ENCODE measurements around the gene MCFD2.

Gene MCFD2

DNA sequence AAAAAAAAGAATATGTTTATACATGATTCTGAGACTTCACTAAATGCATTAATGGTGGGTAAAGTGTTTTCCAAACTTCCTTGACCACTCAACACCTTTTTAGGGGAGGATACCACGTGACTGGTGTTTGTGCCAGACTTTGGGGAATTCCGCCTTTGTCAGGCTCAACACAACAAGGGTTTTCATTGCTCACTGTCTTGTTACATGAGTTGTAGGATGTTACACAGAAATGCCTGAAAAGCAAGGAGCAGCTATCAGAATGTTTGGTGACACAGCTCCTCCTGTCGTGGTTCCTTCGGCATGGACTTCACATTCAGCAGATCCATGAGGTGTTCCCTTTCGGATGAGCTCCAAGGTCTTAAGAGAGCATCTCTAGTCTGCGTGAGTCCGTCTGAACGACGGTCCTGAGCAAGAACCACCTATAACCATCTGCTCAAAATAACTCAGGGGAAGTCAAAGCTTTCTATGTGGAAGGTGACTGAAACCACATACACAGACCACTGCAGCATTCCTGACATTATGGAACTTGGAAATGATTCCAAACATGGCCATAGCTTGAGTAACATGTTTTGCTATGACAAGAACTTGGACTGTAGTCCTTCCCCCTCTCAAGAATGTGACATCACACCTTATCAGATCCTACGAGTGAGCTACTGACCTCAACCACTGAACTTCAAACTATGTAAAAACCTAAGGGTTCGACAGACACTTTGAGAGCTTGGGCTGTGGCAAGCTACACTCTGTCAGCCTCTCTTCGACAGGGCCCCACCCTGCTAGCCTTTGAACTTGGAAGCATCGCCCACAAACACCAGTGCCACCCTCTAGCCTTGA lies 57.5 kb downstream of the MCFD2 start:
- Histone ChIP-seq H3K4me2 (ENCODE audit: low read length) (no peak overlapping the region), H3K27me3 (ENCODE audit: low read depth, low read length) (peaks cover 12% of the 10 kb centered on the region), H4K20me1 (ENCODE audit: insufficient read depth, low read length) (no peaks in the 10 kb centered on the region), H3K79me2 (ENCODE audit: low read length) (no peaks in the 10 kb centered on the region), H3K9me3 (ENCODE audit: insufficient read depth, low read length) (no peaks in the 10 kb centered on the region), H3K9ac (ENCODE audit: low read length) (no peak overlapping the region), H2AFZ (ENCODE audit: low read depth, low read length) (no peak overlapping the region), H3K4me3 (ENCODE audit: low read length) (no peak overlapping the region), H3K27ac (ENCODE audit: low read length) (no peak overlapping the region), H3K36me3 (replicated peaks; ENCODE audit: low read depth, low read length) (no peaks in the 10 kb centered on the region), H3K4me1 (ENCODE audit: low read length) (no peaks in the 10 kb centered on the region)
- TF ChIP-seq CTCF (IDR thresholded peaks at IDR 0.05; ENCODE audit: low read depth, low read length), result no peak

DNA sequence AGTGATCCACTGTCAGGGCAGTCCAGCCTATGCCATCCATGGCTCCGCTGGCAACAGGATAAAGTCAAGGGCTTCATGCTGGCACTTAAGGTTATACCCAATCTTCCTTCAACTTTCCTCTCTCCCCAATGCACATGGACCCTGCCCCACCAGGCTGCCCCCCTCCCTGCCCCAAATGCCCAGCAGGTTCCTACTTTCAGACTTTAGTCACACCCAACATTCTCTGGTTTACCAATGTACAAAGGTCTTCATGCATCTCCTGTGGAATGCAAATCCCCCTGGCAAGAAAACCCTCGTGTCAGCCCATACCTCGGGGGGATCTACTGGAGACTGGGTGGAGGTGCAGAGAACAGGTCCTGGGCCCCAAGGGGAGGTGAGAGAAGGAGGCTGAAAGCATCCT lies 59.3 kb downstream of the MCFD2 start:
- no peaks in the 10 kb centered on the region for H3K79me2 ChIP-seq (ENCODE audit: low read length)
- TF ChIP-seq EZH2phosphoT487 (IDR thresholded peaks at IDR 0.05; ENCODE audit: low read depth) (no peak), CTCF (IDR thresholded peaks at IDR 0.05; ENCODE audit: low read depth, low read length) (no peak)
- H3K9ac ChIP-seq (ENCODE audit: low read length), result no peak overlapping the region

DNA sequence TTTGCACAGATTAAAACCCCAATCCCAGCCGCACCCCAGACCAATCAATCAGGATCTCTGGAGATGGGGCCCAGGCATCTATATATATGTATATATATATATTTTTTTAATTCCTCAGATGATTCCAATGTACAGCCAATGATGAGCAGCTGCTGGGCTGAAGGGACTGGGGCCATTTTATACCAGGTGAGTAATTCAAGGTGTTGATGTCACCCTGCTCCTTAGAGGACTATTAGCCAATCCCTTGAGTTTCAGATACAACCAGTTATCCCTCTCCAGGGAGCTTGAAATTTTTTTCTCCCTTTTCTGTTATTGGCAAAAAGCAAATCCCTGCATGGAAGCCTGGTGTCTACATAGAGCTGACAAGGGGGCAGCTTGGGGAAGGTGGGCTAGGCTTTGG lies 59.8 kb downstream of the MCFD2 start:
- Histone ChIP-seq H3K4me1 (ENCODE audit: low read length) (no peaks in the 10 kb centered on the region), H3K9me3 (ENCODE audit: insufficient read depth, low read length) (no peaks in the 10 kb centered on the region), H3K79me2 (ENCODE audit: low read length) (no peaks in the 10 kb centered on the region), H3K4me2 (ENCODE audit: low read length) (no peak overlapping the region), H3K36me3 (replicated peaks; ENCODE audit: low read depth, low read length) (no peaks in the 10 kb centered on the region), H3K27me3 (ENCODE audit: low read depth, low read length) (no peaks in the 10 kb centered on the region; the same call in 1 of the 2 replicates), H3K27ac (ENCODE audit: low read length) (no peak overlapping the region), H3K9ac (ENCODE audit: low read length) (no peak overlapping the region), H3K4me3 (ENCODE audit: low read length) (no peak overlapping the region), H2AFZ (ENCODE audit: low read depth, low read length) (no peak overlapping the region), H4K20me1 (ENCODE audit: insufficient read depth, low read length) (no peaks in the 10 kb centered on the region)
- no peak for TF ChIP-seq EZH2phosphoT487 (IDR thresholded peaks at IDR 0.05; ENCODE audit: low read depth)

More for the DNA sequence above, 59.3 kb downstream of the MCFD2 start:
- H3K4me3 ChIP-seq (ENCODE audit: low read length), result no peak overlapping the region
- H3K27me3 ChIP-seq (ENCODE audit: low read depth, low read length), result no peaks in the 10 kb centered on the region; the same call in 1 of the 2 replicates
- H3K4me1 ChIP-seq (ENCODE audit: low read length), result no peaks in the 10 kb centered on the region
- H3K4me2 ChIP-seq (ENCODE audit: low read length), result no peak overlapping the region
- H4K20me1 ChIP-seq (ENCODE audit: insufficient read depth, low read length), result no peaks in the 10 kb centered on the region
- no peak overlapping the region for H3K27ac ChIP-seq (ENCODE audit: low read length)
- no peak overlapping the region for H2AFZ ChIP-seq (ENCODE audit: low read depth, low read length)
- H3K9me3 ChIP-seq (ENCODE audit: insufficient read depth, low read length), result no peaks in the 10 kb centered on the region
- H3K36me3 ChIP-seq (replicated peaks; ENCODE audit: low read depth, low read length), result no peaks in the 10 kb centered on the region

DNA sequence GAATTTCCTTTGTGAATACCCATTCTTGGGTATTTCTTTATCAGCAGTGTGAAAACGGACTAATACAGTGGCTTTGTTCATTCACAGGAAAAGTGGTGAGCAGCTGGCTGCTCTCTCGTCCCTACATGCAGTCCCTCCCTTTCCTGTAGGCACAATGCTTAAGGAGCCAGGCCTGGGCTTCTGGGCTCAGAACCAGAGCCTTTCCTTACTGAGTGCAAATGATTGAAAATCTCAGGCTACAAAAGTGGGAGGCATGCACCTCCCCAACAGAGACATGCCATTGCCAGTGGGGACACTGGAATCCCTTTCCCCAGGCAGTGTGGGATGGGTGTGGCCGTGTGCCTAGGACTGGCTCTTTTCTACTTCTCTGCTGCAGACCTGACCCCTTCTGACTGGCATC lies 61.3 kb downstream of the MCFD2 start:
- H3K9ac ChIP-seq (ENCODE audit: low read length), result no peak overlapping the region
- no peaks in the 10 kb centered on the region for H4K20me1 ChIP-seq (ENCODE audit: insufficient read depth, low read length)
- H3K9me3 ChIP-seq (ENCODE audit: insufficient read depth, low read length), result no peaks in the 10 kb centered on the region
- H3K27ac ChIP-seq (ENCODE audit: low read length), result no peak overlapping the region
- H3K4me2 ChIP-seq (ENCODE audit: low read length), result no peak overlapping the region
- H2AFZ ChIP-seq (ENCODE audit: low read depth, low read length), result no peak overlapping the region
- no peaks in the 10 kb centered on the region for H3K79me2 ChIP-seq (ENCODE audit: low read length)
- H3K4me1 ChIP-seq (ENCODE audit: low read length), result no peaks in the 10 kb centered on the region
- no peak for TF ChIP-seq CTCF (IDR thresholded peaks at IDR 0.05; ENCODE audit: low read depth, low read length)
- TF ChIP-seq EZH2phosphoT487 (IDR thresholded peaks at IDR 0.05; ENCODE audit: low read depth), result no peak
- peaks cover 3% of the 10 kb centered on the region; the same call in 1 of the 2 replicates for H3K27me3 ChIP-seq (ENCODE audit: low read depth, low read length)
- H3K36me3 ChIP-seq (replicated peaks; ENCODE audit: low read depth, low read length), result no peaks in the 10 kb centered on the region
- no peak overlapping the region for H3K4me3 ChIP-seq (ENCODE audit: low read length)

Measured in OCI-LY3 (cell line).